ENCODE measurements around the gene FRRS1L. TPM values are rescaled to one million over a fixed set of nuclear protein-coding genes. Genes with fewer than 3 reads are reported as not detected.

The FRRS1L gene
- total RNA-seq, 1 donor from 2014 or later: 0.81 TPM

DNA sequence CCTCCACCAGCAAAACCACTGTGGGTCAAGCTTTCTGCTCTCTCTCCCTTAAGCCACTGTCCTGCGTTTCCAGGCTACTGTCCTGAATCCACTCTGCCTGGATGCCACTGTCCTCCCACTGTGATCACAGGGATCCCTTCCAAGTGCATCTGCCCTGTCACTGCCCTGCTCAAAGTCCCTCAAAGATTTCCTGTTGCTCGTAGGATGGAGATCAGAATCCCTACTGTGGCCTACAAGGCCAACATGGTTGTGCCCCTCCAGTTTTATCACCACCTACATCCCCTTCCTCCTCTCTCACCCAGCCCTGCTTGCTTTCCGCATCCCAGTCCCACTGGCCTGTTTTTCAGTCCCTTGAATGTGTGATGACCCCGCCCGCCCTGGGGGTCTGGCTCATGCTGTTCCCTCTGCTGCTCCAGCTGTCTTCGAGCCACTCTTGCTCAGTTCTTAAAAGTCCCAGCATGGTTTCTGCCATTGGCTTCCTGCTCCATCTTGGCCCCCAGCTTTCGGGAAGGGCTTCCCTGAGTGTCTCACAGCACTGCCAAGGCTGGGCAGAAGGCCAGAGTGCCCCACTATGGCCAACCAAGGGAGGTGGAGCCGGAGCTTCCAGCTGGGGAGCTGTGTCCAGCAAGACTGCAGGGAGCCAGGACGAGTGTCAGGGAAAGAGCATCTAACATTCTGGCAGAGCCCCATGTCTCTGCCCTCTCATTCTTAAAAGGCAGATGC lies 12.9 kb upstream of the FRRS1L start:
- no peak for DNase-seq (ENCODE audit: low spot score)
- intact Hi-C loops (cut with DNase I): no loop called here

DNA sequence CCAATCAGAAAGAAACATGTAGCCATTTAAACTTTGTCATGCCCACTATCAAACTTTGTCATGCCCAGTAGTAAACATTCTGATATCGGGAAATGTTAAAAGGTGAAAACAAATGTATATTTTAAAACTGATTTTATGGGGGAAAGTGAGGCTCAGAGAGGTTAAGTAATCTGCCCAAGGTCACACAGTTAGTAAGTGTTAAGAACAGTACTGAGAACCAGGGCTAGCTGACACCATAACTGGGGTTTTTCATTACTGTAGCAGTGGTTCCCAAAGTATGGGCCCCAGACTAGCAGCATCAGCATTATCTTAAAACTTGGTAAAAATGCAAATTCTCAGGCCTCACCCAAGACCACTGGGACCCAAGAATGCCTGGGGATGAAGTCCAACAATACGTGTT lies 9.9 kb upstream of the FRRS1L start:
- intact Hi-C loops (cut with DNase I): no loop called here

DNA sequence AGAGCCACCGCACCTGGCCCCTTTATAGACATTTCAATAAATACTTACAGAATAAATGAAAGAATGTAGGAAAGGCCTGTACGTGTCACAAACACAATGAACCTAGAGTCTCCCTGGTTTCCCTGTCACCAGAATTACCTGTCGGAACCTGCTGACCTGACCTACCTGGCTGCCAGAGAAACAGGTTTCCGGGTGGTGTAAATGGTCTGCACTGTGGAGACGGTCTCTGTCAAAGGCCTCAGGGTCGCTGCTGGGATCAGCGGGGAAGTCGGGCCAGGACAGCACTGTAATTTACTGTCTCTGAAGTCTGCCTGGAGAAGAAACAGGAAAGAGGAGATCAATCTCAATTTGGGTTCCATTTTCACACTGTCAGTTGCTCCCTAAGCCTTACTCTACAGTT lies 9.3 kb upstream of the FRRS1L start:
- no peak for DNase-seq (ENCODE audit: low spot score)
- intact Hi-C loops (cut with DNase I): no loop called here

More for the DNA sequence above, 9.9 kb upstream of the FRRS1L start:
- DNase-seq (ENCODE audit: low spot score): no peak

DNA sequence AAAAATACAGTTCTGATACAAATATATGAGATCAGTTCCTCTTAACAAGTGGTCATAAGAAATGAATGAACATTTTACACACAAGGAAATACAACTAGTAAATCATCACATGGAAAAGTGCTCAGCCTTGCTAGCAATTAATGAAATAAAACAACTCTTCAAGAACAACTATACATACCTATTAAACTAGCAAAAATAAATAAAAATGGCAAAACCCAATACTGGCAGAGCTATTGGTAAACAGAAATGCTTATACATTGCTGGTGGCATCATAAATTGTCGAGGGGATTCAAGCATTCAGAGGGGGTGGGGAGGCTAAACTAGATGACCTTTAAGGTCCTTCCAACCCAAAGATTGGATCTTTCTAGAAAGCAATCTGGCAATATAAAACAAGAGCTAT lies 5.9 kb upstream of the FRRS1L start:
- DNase-seq (ENCODE audit: low spot score): no peak
- intact Hi-C loops (cut with DNase I): no loop called here

DNA sequence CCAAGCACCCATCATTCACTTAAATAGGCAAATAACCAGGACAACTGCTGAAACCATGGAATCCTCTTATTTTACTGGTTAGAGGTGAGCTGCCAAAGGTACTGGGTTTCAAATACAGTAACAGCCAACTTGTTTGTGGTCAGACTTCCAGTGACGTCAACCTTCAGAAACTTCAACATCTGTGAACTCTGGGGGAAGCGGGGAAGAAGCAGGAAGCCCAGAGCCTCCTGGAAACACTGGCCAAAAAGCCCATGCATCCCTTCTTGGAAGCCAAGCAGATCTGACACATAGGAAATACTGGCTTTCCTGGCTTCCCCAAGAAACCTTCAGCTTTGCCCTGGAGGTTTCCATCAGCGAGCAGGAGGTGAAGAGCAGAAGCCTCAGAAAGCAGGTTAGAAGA lies 4.9 kb upstream of the FRRS1L start:
- intact Hi-C loops (cut with DNase I): no loop called here

DNA sequence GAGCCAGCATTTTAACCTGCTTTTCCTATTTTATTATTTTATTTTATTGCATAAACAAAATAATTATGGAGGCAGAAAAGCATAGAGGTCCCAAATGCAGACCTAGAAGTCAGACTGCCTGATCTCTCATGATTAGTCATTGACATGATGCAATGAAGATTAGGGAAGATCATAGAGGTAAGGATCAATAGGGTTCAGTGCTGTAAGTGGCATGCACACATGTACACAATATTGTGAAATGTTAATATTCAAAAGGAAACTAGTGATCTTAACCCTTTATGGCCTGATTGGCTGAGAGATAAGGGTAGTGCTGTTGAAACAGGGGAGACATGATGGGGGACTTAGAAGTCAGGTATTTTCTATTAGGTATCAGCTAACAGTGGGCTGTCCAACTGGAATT lies 1.1 kb upstream of the FRRS1L start:
- intact Hi-C loops (cut with DNase I): no loop called here
- DNase-seq (ENCODE audit: low spot score): no peak

More for the DNA sequence above, 4.9 kb upstream of the FRRS1L start:
- DNase-seq (ENCODE audit: low spot score): no peak

DNA sequence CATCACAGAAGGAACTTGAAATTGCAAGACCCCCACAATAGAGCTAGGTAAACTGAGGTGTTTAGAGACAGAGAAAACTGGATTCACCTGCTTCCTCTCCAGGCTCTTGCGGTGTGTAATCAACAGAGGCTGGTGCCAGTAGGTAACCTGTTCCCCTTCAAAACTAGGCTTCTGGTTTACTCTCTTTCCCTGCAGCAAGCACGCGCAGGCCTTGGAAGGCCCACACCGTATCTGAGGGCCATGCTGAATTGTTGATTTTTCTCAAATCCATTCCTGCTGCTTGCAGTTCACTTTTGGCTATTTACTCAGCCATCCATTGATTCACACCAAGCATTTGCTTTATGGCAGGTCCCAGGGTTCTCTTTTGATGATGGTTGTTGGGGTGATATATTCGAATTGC lies 667 bp upstream of the FRRS1L start:
- DNase-seq (ENCODE audit: low spot score): no peak
- intact Hi-C loops (cut with DNase I): no loop called here

DNA sequence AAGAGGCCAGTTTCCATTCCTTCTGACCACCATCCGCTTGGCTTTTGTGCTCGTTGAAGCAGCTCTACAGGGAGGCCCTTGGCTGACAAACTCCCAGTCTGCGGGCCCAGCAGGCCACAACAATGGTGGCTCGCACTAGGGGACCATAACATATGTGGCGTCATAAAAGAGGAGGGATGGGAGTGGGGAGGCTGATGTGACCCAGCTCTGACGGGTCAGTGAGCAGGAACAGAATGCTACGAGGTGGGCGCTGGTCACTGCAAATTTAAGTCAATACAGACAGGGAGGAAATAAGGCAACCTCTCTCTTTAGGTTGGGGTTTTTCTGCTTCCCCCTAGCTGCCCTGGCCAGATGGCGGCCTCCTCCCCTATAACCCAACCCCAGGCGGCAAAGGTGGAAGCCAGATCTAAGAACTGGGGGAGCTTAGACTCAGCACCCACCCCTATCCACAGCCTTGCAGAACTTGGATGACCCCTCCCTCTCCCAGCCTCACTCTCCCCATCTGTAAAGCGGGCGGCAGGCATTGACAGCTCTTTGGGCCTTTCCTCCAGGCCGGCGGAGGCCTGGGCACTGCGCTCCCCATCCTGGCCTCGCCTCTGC lies 778 bp downstream of the FRRS1L start:
- no peak for DNase-seq (ENCODE audit: low spot score)
- intact Hi-C loops (cut with DNase I): no loop called here

DNA sequence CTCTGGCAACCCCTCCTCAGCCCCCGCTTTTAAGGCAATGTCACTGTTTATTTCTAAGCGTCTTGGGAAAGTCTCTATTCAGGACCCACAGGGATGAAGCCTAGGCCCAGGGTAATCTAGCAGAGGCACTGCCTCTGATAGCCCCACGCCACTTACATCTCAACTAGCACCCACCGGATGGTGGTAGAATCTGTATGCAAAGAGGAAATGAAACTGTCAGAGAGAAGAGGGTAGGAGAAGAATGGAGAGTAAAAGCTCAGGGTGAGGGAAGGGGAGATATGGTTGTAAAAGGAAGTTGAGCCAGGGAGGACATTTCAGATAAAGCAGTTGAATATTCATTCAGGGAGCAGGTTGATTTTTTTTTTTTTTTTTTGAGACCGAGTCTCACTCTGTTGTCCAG lies 3.0 kb downstream of the FRRS1L start:
- no peak for DNase-seq (ENCODE audit: low spot score)
- intact Hi-C loops (cut with DNase I): no loop called here

DNA sequence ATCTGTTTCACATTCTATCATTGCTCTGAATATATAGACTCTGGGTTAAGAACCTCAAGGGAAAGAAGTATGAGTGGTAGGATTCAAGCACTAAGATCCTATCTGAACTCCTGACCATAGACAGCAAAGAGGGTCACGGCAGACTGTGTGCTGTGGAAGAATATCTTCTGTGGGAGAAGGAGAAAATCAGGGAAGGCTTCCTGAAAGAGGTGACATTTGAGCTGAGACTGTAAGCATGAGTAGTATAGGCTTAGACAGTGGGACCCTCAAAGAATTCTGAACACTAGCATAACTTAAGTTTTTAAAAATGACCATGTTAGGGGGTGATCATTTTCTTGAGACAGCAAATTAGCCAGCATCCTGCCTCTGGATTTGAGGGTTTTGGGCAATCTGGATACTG lies 3.9 kb downstream of the FRRS1L start:
- intact Hi-C loops (cut with DNase I): no loop called here
- no peak for DNase-seq (ENCODE audit: low spot score)

DNA sequence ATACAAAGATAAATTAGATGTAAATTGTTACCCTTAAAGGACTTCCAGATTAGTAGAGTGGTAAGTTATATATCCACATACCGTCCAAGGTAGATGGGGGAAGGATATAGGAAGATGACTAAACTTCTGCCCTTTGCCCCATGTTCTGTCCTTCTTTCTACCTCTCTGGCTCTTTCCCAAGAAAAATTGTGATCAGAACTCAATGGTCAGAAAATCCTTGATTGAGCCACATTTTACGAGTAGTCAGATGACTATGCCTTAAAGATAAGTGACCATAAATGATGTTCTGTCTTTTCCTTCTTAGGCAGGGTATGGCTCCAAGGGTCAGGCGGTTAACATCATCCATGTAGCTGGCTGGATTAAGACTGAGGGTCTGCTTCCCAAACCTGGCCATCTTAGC lies 4.4 kb downstream of the FRRS1L start:
- DNase-seq (ENCODE audit: low spot score): no peak
- intact Hi-C loops (cut with DNase I): no loop called here

DNA sequence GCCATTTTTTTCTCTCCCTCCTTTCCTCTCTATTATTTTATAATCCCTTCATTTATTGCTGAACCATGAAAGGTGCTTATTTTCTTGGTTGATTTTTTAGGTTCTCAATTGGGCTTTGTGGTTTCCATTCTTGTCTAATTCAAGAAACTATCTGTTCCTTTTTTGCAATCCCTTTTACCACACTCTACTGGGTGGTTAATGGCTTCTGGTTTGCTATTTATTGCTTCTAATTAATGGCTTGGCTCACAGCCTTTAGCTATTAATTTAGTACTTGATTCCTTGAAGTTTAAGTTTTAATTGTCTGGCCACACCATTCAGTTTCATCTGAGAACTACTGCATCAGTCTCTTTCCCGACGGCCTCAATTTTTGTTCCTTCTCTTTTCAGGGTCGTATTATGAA lies 5.6 kb downstream of the FRRS1L start:
- DNase-seq (ENCODE audit: low spot score): no peak
- intact Hi-C loops (cut with DNase I): no loop called here

DNA sequence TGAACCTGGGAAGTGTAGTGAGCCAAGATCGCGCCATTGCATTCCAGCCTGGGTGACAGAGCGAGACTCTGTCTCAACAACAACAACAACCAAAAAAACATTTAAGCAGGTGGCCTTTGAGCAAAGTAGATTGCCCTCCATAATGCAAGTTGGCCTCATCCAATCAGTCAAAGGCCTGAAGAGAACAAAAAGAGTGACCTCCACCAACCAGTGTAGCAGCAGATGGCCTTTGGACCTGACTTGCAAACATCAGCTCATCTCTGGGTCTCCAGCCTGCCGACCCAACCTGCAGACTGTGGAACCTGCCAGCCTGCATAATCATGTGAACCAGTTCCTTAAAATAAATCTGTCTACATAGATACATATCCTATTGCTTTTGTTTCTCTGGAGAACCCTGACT lies 7.5 kb downstream of the FRRS1L start:
- intact Hi-C loops (cut with DNase I): no loop called here

DNA sequence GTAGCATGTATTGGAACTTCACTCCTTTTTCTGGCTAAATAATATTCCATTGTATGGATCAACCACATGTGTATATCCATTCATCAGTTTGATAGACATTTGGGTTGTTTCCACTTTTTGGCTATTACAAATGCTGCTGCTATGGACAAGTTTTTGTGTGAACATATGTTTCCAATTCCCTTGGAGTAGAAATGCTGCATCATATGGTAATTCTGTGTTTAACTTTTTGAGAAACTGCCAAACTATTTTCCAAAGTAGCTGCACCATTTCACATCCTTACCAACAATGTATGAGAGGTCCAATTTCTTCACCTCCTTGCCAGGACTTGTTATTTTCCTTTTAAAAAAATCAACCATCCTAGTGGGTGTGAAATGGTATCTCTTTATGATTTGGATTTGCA lies 8.4 kb downstream of the FRRS1L start:
- intact Hi-C loops (cut with DNase I): no loop called here

More for the DNA sequence above, 7.5 kb downstream of the FRRS1L start:
- DNase-seq (ENCODE audit: low spot score): no peak

DNA sequence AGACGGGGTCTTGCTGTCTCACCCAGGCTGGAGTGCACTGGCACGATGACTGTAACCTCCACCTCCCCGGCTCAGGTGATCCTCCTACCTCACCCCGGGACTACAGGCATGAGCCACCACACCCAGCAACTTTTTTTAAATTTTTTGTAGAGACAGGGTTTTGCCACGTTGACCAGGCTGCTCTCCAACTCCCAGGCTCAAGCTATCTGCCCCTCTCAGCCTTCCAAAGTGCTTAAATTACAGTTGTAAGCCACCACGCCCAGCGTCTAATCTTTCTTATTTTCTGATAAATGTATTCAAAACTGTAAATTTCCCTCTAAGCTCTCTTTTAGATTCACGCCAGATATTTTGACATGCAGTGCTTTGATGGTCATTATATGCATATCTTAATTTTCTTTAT lies 10.3 kb downstream of the FRRS1L start:
- intact Hi-C loops (cut with DNase I): no loop called here
- DNase-seq (ENCODE audit: low spot score): no peak

More for the DNA sequence above, 8.4 kb downstream of the FRRS1L start:
- DNase-seq (ENCODE audit: low spot score): no peak

DNA sequence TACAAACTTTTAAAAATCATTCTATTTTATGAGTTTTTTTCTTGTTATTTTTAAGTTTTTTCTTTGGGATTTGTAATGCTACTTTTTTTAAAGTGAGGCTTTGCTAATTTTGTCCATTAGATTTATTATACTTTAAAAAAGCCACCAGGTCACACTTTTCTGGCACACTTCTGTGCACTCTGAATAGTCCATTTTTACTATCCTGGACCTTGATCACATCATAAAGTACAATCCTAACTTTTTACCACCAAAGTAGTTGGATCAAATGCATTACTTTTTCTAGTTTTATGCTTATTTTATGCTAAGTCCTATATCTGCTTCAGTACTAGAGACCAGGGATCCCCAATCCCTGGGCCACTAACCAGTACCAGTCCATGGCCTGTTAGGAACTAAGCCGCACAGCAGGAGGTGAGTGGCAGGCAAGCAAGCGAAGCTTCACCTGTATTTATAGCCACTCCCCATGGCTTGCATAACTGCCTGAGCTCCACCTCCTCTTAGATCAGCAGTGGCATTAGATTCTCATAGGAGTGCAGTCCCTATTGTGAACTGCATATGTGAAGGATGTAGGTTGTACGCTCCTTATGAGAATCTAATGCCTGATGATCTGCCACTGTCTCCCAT lies 16.0 kb downstream of the FRRS1L start:
- DNase-seq (ENCODE audit: low spot score): no peak
- intact Hi-C loops (cut with DNase I): no loop called here

DNA sequence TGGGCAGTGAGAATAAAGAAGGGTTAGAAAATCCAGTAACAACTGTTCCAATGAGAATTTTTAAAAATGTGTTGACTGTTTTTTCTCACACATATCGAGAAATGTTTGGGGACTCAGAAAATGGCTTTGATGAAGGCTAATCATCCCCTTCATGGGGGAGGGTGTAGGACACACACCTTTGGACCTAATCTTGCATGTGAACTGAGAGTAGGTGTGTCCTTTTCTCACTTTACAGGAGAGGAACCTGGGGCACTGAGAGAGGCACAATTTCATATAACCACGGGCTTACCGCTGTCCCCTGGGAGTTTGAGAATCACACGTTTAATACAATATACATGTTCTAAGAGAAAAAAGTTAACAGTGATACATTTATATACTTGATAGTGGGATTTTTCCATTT lies 17.3 kb downstream of the FRRS1L start:
- no peak for DNase-seq (ENCODE audit: low spot score)
- intact Hi-C loops (cut with DNase I): no loop called here

DNA sequence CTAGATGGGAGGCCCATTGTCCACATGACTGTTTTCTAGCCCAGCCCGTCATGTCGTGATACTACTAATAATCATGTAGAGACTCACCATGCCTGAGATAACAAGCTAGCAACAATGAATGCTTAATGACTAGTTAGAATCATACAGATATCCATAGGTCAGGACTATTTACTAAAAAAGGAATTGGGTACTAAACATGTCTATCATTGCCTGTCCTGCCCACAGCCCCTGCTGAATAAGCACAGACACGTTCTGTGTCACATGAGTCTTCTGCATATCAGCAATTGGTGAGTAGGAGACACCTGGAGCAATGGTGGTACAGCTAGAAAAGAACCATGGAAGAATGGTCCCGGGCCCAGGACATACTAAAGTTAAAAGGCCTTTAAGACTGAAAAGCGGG lies 18.0 kb downstream of the FRRS1L start:
- no peak for DNase-seq (ENCODE audit: low spot score)
- intact Hi-C loops (cut with DNase I): no loop called here

DNA sequence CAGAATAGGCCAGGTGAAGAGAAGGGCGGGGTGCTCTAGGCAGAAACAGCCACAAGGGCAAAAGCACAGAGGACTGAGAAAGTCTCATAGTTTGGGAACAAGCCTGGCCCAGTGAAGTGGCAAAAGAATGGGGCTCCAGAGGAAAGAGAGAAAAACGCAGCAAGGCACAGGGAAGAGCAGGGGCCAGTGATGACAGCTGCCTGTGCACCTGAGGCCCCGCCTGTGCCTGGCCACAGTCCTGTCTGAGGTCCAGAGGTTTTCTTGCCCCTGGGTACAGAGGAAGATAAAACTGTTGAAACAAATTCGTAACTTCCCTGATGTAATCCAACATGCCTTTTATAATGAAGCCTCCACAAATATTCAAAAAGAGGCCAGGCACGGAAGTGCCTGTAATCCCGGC lies 22.0 kb downstream of the FRRS1L start:
- DNase-seq (ENCODE audit: low spot score): no peak
- intact Hi-C loops (cut with DNase I): no loop called here

DNA sequence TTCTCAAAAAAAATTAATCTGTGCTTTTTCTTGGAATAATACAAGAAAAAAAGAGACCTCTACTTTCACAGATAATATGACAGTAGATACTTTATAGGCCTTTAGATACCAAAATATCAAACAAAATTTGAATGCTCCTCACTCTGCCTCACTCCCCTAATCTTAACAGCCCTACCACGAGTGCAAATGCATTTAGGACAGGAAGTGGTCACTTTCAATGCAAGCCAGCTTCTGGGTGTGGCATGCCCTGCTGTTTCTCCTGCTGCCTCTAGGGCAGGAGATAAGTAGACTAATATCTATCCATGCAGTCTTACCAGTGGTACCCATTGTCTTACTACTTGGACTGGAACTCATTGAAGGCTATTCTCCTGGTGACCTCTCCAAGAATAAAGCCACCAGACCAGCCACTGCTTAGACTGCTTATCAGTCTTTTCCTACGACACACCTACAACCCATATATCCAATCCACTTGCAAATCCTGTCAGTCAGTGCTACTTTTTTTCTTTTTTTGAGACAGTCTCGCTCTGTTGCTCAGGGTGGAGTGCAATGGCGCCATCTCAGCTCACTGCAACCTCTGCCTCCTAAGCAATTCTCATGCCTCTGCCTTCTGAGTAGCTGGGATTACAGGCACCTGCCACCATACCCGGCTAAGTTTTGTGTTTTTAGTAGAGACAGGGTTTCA lies 23.0 kb downstream of the FRRS1L start:
- intact Hi-C loops (cut with DNase I): no loop called here
- DNase-seq (ENCODE audit: low spot score): no peak

DNA sequence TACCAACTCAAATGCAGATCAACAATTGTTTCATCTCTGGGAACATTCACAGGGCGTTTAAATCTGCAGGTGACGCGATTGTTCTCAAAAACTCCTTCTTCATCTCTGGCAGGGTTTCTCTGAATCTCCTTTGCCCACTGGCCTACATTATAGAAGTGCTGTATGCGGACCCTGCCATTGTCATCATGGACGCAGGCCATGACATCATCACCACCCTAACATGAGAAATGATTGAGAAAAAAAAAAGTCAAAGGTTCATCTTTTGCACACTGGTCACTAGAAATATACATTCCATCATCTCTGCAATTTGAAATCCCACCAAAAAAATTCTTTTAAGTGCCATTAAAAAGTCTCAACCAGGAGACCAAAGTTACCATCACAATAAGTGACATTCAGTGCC lies 25.7 kb downstream of the FRRS1L start:
- DNase-seq (ENCODE audit: low spot score): no peak
- intact Hi-C loops (cut with DNase I): no loop called here

All from cardiac septum (tissue), 1 donor.